Activated gamma-delta T cell treated with anti-CD3 and anti-CD28 coated beads, Interleukin-2, amount 50 U/mL, for 16 hours (primary cell): Measurements from ENCODE around the gene C20orf173.
"Not testable (repeated sequence)": the region's sequence is repeated elsewhere in the genome, so short reads cannot be mapped to it uniquely, and the experiment has no call there.

Experiments
- DNase-seq: peaks from one replicate; pipeline ENCODE4 v3.0.0-alpha.2; 2020; ENCODE audit warnings: low read depth

The C20orf173 gene

GRCh38 chr20:35529552-35529951 lies at the start of gene C20orf173:
TSS of gene C20orf173 (minus strand) at chr20:35529652. CDS start at chr20:35529373, 279 bp downstream.
- no peak for DNase-seq

- DNase-seq: no peak
Observed at GRCh38 chr20:35579196-35579595, 49.7 kb upstream of the C20orf173 start.

DNA sequence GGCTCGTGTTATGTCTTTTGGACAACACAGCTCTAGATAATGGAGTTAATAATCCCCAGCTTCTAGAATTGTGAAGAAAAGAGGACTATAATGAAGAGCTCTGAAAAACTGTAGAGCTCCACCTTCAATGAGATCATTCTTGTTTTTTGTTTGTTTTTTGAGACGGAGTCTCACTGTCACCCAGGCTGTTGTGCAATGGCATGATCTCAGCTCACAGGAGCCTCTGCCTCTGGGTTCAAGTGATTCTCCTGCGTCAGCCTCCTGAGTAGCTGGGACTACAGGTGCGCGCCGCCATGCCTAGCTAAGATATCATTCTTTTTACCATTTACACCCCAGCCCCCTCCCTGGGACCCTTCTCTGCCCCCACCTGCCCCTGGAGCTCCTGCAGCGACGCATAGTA lies 49.0 kb upstream of the C20orf173 start:
- no peak for DNase-seq

GRCh38 chr20:35576816-35577215 lies 47.4 kb upstream of the C20orf173 start:
- DNase-seq: no peak

- DNase-seq: no peak
Observed at GRCh38 chr20:35575958-35576357, 46.5 kb upstream of the C20orf173 start.

- no peak for DNase-seq
Observed at GRCh38 chr20:35572838-35573237, 43.4 kb upstream of the C20orf173 start.

DNA sequence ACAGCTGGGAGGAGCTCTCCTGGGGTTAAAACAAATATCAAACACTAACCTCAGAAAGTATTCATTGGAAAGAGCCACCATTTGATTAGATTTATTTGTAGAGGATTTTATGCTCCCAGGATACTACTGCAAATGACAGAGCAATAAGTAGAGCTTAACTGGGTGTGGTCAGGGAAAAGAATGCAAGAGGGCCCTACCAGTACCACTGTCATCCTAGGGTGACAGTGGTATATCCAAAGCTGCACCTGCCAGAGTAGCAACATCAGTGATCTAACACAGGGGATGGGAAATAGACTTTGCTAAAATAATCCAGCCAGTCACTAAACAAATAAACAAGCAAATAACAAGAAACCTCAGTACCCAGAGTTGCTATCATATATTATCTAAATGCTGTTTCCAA lies 42.1 kb upstream of the C20orf173 start:
- DNase-seq: no peak

DNA sequence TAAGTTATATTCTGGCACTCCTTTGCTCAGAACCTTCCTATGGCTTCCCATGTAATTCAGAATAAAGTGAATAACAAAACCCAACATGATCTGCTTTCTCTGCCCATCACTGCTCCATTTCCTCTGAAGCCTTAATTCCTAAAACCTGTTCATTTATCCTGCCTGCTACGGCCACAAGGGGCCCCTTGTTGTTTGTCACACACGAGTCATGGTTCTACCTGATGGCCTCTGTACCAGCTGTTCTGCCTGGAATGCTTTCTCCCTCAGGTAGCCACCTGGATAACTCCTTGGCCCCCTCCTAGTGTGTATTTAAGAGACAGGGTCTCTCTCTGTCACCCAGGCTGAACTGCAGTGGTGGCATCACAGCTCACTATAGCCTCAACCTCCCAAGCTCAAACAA lies 39.2 kb upstream of the C20orf173 start:
- DNase-seq: no peak

GRCh38 chr20:35564905-35565304 lies 35.5 kb upstream of the C20orf173 start:
- DNase-seq: no peak

GRCh38 chr20:35563834-35564233 lies 34.4 kb upstream of the C20orf173 start:
- DNase-seq: no peak

- no peak for DNase-seq
Observed at GRCh38 chr20:35562541-35563110, 33.2 kb upstream of the C20orf173 start.

- DNase-seq: no peak
Observed at GRCh38 chr20:35561671-35562070, 32.2 kb upstream of the C20orf173 start.

GRCh38 chr20:35561268-35561667 lies 31.8 kb upstream of the C20orf173 start:
- DNase-seq: no peak

GRCh38 chr20:35560541-35560940 lies 31.1 kb upstream of the C20orf173 start:
- DNase-seq: no peak

GRCh38 chr20:35560105-35560511 lies 30.7 kb upstream of the C20orf173 start:
- no peak for DNase-seq

GRCh38 chr20:35559042-35559693 lies 29.7 kb upstream of the C20orf173 start:
- DNase-seq: no peak

DNA sequence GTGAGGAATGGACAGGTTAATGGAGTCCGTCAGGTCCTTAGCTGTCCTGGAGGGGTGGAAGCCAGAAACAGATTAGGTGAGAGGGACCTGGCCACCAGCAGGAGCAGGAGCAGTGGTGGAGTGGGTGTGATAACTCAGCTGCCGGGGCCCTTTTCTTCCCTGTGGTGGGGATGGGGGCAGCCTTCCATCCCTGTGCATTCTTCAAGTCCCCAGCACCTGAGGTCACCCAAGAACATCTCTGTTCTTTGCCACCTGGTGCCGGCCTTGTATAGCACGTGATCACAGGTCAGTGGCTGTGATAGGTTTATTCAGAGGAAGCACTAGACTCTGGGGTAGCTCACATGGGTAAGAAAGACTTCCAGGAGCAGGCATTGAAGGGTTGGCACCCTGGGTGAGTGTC lies 29.0 kb upstream of the C20orf173 start:
- no peak for DNase-seq

GRCh38 chr20:35556871-35557270 lies 27.4 kb upstream of the C20orf173 start:
- no peak for DNase-seq

- no peak for DNase-seq
Observed at GRCh38 chr20:35555951-35556645, 26.6 kb upstream of the C20orf173 start.

DNA sequence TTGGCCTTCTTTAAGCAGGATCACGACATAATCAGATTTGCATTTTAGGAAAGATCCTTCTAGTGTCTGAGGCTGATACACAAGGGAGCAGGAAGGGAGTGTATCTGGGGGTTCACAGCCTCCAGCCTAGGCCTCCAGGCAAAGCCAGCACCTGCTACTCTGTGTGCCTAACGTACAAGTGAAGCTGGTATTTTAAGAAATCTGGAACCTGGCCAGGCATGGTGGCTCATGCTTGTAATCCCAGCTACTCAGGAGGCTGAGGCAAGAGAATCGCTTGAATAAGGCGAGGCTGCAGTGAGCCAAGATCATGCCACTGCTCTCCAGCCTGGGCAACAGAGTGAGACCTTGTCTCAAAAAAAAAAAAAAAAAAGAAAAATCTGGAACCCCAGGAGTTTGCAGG lies 26.0 kb upstream of the C20orf173 start:
- DNase-seq: not testable (repeated sequence)

GRCh38 chr20:35552914-35553313 lies 23.5 kb upstream of the C20orf173 start:
- DNase-seq: no peak

- no peak for DNase-seq
Observed at GRCh38 chr20:35551503-35551902, 22.1 kb upstream of the C20orf173 start.

- no peak for DNase-seq
Observed at GRCh38 chr20:35547329-35547728, 17.9 kb upstream of the C20orf173 start.
